Esophagus squamous epithelium (tissue), 5 donors: Measurements from ENCODE around the gene MAN1B1. TPM values are rescaled to one million over a fixed set of nuclear protein-coding genes. Genes with fewer than 3 reads are reported as not detected.

Source experiments
- DNase-seq: peaks from one replicate; lab custom pipeline; 2025; lab: John Stamatoyannopoulos, UW
- H3K27ac ChIP-seq, 4 donors: fragments of 200-600 bp; sonication (generic); one replicate each; pipeline ENCODE4 v1.5.1; 2016 to 2019; ENCODE audit warnings: mild to moderate bottlenecking in 1 of 4
- H3K27me3 ChIP-seq, 4 donors: fragments of 200-600 bp; sonication (generic); 1 replicate in 3 of 4; 2 replicates in 1 of 4; pipeline versions ENCODE4 v1.5.1 to v1.6.0; 2017 to 2021; ENCODE audit warnings: antibody characterized with exemption in 1 of 4
- H3K36me3 ChIP-seq, 3 donors: fragments of 200-600 bp; sonication (generic); one replicate each; pipeline ENCODE4 v1.5.1; 2016 to 2019
- H3K4me1 ChIP-seq, 3 donors: fragments of 200-600 bp; sonication (generic); one replicate each; pipeline ENCODE4 v1.5.1; 2017 to 2019
- H3K4me3 ChIP-seq, 4 donors: fragments of 200-600 bp; sonication (generic); 1 replicate in 3 of 4; 2 replicates in 1 of 4; pipeline ENCODE4 v1.5.1; 2016 to 2019; ENCODE audit warnings: mild to moderate bottlenecking in 2 of 4, moderate library complexity in 1 of 4
- H3K9me3 ChIP-seq, 3 donors: fragments of 200-600 bp; sonication (generic); one replicate each; pipeline ENCODE4 v1.5.1; 2016 to 2019
- CTCF ChIP-seq, 6 experiments: fragments of 450-650 bp in 4 of 6; fragments of 200-600 bp in 2 of 6; sonication (generic) in 2 of 6; IDR thresholded peaks; one replicate each; pipeline ENCODE4 v1.5.1; 2016 to 2019; ENCODE audit warnings: antibody characterized with exemption in 6 of 6, mild to moderate bottlenecking in 4 of 6, moderate library complexity in 4 of 6
- POLR2A ChIP-seq, 4 donors: fragments of 450-650 bp; IDR thresholded peaks; one replicate each; pipeline ENCODE4 v1.6.1; 2017; ENCODE audit warnings: antibody characterized with exemption in 4 of 4, mild to moderate bottlenecking in 4 of 4, moderate library complexity in 3 of 4
- WGBS, 2 donors: methylation state at CpG; one replicate each; pipeline ENCODE4 v1.1.5; 2018; 5-methylcytosine and 5-hydroxymethylcytosine counted together
- intact Hi-C: fragments of 100-400 bp; cut with DNase I; formaldehyde crosslinking; loops from one replicate; pipeline ENCODE4 v1.15.0; 2022
- total RNA-seq, 4 donors: library from RNA; depleted of rRNA; stranded (reverse); fragments of >200 nt; gene quantifications; one replicate each; pipeline ENCODE4 v1.1.0, GENCODE V29; 2016
- donor health status: DM: yes; HTN: yes; CAD: no.

MAN1B1 gene
- total RNA-seq, 4 donors from 2014 or later, result 25.6 to 50.9 (median 39.4) TPM

- Histone ChIP-seq H3K27ac (peak overlapping the region; percentile 41 to 83 (median 62)), H3K27me3 (no peaks in the 10 kb centered on the region), H3K4me3 (peak overlapping the region; percentile 44 to 92 (median 60)), H3K36me3 (peaks cover 7 to 45% (median 9%) of the 10 kb centered on the region in 3 donors), H3K4me1 (peaks cover 18 to 49% (median 24%) of the 10 kb centered on the region in 3 donors), H3K9me3 (no peaks in the 10 kb centered on the region)
- DNase-seq, result no peak
- TF ChIP-seq CTCF (IDR thresholded peaks at IDR 0.05) (no peak), POLR2A (IDR thresholded peaks at IDR 0.05) (no peak)
- intact Hi-C loops, result no loop called here
- WGBS, 2 donors, result 0% methylated on average over 1 to 4 of the region's 76 CpGs
Measured at GRCh38 chr9:137077758-137078693, 8.8 kb upstream of the MAN1B1 start.

- 49 to 80% methylated on average over 2 to 6 of the region's 51 CpGs for WGBS, 2 donors
- no peaks in the 10 kb centered on the region for H3K27me3 ChIP-seq
- H3K4me3 ChIP-seq, result peak overlapping the region in 3 of 4 donors; percentile 49 to 92 (median 71)
- no peak overlapping the region for H3K27ac ChIP-seq
- peaks cover 7 to 48% (median 9%) of the 10 kb centered on the region in 3 donors for H3K36me3 ChIP-seq
- no peak for DNase-seq
- H3K9me3 ChIP-seq, result no peaks in the 10 kb centered on the region
- intact Hi-C loops, result no loop called here
- TF ChIP-seq CTCF (IDR thresholded peaks at IDR 0.05), result no peak
- TF ChIP-seq POLR2A (IDR thresholded peaks at IDR 0.05), result no peak
- peaks cover 22 to 57% (median 32%) of the 10 kb centered on the region in 3 donors for H3K4me1 ChIP-seq
Measured at GRCh38 chr9:137078701-137079400, 7.9 kb upstream of the MAN1B1 start.

GRCh38 chr9:137079401-137079787, 7.4 kb upstream of the MAN1B1 start:
- Histone ChIP-seq H3K36me3 (peaks cover 7 to 48% (median 9%) of the 10 kb centered on the region in 3 donors), H3K4me1 (peaks cover 28 to 63% (median 37%) of the 10 kb centered on the region in 3 donors), H3K9me3 (no peaks in the 10 kb centered on the region), H3K4me3 (no peak overlapping the region), H3K27ac (no peak overlapping the region), H3K27me3 (no peaks in the 10 kb centered on the region)
- 90% methylated on average over 2 of the region's 13 CpGs; no CpG with 5 or more reads in 1 of the 2 donors for WGBS, 2 donors
- TF ChIP-seq POLR2A (IDR thresholded peaks at IDR 0.05) (no peak), CTCF (IDR thresholded peaks at IDR 0.05) (no peak)
- DNase-seq, result no peak
- intact Hi-C loops, result no loop called here

- intact Hi-C loops, result no loop called here
- Histone ChIP-seq H3K9me3 (no peaks in the 10 kb centered on the region), H3K27ac (no peak overlapping the region), H3K4me1 (peaks cover 39 to 69% (median 42%) of the 10 kb centered on the region in 3 donors), H3K27me3 (no peaks in the 10 kb centered on the region), H3K36me3 (peaks cover 7 to 48% (median 9%) of the 10 kb centered on the region in 3 donors), H3K4me3 (no peak overlapping the region)
- no peak for DNase-seq
- TF ChIP-seq CTCF (IDR thresholded peaks at IDR 0.05) (no peak), POLR2A (IDR thresholded peaks at IDR 0.05) (no peak)
- WGBS, 2 donors, result 80 to 93% methylated on average over 1 to 7 of the region's 24 CpGs
Measured at GRCh38 chr9:137080260-137081122, 6.3 kb upstream of the MAN1B1 start.
